Hindlimb muscle (tissue), 1 donor: ENCODE results near the gene DNAJC12. TPM values are rescaled to one million over a fixed set of nuclear protein-coding genes. Genes with fewer than 3 reads are reported as not detected.

Experiments
- DNase-seq: peaks from one replicate; pipeline ENCODE4 v3.0.0-alpha.2; 2013
- polyA plus RNA-seq: library from polyadenylated mRNA; unstranded; fragments of 120-200 nt; gene quantifications from one replicate; pipeline ENCODE4 v1.2.1, GENCODE V29; 2013; ENCODE audit not compliant: insufficient read length

DNAJC12 gene
- polyA plus RNA-seq, 1 donor = 7.1 TPM

GRCh38 chr10:67760272-67760671, 77.7 kb downstream of the DNAJC12 start:
- DNase-seq = no peak

Other genes starting within 250 kb of the DNAJC12 start
- 7.5 TPM for gene CTNNA3, start 142.0 kb downstream of the DNAJC12 start, polyA plus RNA-seq
- 20.1 TPM for gene SIRT1, start 46.5 kb upstream of the DNAJC12 start, polyA plus RNA-seq
- 31.9 TPM for gene HERC4, start 237.1 kb upstream of the DNAJC12 start, polyA plus RNA-seq